GM18498 (cell line): ENCODE results near the gene ZNF181.
"Not testable (repeated sequence)": the region's sequence is repeated elsewhere in the genome, so short reads cannot be mapped to it uniquely, and the experiment has no call there.

Source experiments
- ATAC-seq: cut with Tn5 transposase; IDR thresholded peaks from one replicate; pipeline ENCODE4 v1.9.1; 2021; ENCODE audit warnings: mild to moderate bottlenecking, moderate library complexity; ENCODE audit not compliant: unreplicated experiment

Gene ZNF181

GRCh38 chr19:34733746-34734536, at the start of gene ZNF181:
ZNF181 (plus strand) TSS chr19:34734243; CDS start chr19:34735038, 795 bp downstream.
- peak; percentile 87 for ATAC-seq

- not testable (repeated sequence) for ATAC-seq
Observed at GRCh38 chr19:34685266-34685665, 48.8 kb upstream of the ZNF181 start.

DNA sequence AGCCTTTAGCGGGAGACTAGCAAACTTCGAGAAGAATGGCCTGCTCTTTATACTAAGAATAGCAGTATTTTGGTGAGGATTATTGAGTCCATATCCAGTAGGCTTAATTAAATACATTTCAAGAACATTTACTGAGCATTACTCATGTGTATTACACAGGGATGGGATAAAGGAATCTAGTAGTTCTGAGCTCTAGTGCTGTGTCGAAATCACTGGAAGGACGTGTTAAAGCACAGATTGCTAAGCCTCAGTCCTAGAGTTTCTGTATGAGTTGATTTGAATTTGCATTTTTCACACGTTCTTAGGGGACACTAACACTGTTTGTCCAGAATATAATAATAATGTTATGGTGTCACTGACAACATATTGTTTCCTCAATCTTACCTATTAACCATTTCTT, 47.6 kb upstream of the ZNF181 start:
- ATAC-seq: no peak

GRCh38 chr19:34687348-34687747, 46.7 kb upstream of the ZNF181 start:
- no peak for ATAC-seq

DNA sequence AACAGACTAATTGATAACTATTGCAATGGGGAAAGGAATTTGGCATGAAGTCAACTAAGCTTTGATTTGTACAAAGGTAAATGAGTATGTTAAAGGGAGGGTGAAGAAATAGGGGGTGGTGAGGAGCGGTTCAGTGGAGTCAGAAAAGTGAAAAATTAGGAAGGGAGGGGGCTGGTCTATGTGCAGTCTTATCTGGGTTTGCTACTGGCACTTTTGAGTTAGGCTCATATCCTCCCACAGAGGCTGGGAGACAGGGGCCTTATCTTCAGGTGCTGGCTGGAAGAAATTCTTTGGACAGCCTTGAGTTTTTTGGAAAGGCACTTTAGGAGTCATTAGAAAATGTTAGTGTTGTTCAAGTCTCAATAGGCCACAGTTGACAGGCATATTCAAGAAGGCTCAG, 45.5 kb upstream of the ZNF181 start:
- no peak for ATAC-seq

GRCh38 chr19:34690372-34690771, 43.7 kb upstream of the ZNF181 start:
- no peak for ATAC-seq

DNA sequence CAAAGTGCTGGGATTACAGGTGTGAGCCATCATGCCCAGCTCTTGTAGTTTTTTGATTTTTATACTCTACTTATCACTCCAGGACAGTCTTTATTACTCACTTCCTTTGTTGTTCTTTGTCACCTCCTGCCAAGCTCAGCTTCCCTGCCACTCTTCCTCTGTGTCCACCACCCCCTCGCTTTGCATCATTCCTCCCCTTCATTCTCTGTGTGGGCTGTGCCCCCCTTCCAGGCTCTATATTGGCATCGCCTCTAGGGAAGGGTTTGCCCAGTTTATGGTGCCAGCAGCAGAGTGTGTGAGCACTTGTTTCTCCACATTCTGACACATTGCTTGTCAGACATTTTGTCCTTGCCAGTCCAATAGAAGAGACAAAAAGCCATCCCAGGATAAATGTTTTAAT, 41.5 kb upstream of the ZNF181 start:
- no peak for ATAC-seq

- no peak for ATAC-seq
Observed at GRCh38 chr19:34707661-34708060, 26.4 kb upstream of the ZNF181 start.

GRCh38 chr19:34711890-34712289, 22.2 kb upstream of the ZNF181 start:
- ATAC-seq: no peak

DNA sequence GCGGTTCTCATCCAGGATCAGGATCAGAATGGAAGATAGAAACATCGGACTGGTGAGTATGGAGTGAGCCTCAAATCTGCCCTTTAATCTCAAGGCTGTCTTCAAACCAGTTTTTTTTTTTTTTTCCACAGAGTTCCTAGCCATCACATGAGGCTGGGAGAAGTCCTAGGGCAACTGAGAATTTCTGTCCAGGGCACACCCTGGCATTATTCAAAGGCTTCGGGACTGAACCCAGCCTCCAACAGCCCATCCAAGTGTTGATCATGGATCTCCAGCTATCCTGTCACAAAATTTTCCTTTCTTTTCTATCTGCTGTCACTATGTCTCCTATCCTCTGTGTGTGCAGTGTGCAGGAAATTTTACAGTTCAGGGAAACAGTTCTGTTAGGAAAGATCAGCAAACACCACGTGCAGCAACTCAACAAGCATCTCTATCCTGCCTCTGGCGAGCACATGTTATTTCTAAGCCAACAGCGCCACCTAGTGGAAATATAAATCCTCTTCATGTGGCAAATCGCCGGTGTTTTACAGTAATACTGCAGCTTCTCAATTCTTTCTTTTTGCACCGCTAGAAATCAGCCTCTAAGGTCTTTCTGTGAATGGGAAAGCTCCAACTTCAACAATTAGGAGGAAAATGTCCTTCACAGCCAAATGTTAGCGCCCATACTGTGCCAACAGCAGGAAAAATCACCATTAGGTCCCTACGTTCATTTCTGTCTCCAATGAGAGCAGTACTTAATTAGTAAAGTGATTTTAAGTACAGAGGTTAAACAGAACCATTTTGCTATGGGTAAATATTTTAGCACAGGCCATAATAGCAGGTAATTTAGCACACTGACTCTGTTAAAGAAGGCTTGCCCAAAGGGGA, 21.4 kb upstream of the ZNF181 start:
- no peak for ATAC-seq

DNA sequence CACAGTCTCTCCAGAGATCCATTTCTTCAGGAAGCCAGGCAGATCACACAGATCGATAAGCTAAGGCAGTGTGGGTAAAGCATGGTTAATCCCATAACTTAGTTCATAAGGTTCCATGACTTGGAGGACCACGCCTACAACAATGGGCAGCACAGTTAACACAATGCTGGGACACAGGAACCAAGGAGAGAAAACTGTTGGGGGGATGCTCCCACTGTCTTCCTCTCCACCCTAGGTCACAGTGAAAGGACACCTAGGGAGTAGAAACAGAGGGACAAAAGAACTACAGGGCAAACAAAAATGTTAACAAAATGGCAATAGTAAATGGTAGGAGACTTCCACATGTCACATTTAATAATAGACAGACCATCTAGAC, 20.8 kb upstream of the ZNF181 start:
- no peak for ATAC-seq

GRCh38 chr19:34715357-34715756, 18.7 kb upstream of the ZNF181 start:
- no peak for ATAC-seq

DNA sequence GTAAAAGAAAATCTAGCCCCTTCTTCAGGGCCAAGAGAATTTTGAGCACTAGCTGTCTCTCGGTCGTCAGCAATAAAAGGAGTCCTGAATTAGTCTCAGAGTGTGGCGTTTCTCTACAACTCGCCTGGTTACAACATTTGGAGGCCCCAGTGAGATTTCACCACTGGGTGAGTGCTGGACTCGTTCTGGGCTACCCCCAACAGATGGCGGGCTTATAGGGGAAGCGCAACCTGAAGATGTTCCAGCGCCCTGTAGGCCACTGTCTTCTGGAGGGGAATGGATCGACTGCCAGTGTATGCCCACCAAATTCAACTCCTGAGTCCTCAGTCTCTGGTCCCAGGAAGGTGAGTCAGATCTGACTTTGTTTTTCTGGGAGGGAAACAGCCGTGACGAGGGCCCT, 11.7 kb upstream of the ZNF181 start:
- no peak for ATAC-seq

DNA sequence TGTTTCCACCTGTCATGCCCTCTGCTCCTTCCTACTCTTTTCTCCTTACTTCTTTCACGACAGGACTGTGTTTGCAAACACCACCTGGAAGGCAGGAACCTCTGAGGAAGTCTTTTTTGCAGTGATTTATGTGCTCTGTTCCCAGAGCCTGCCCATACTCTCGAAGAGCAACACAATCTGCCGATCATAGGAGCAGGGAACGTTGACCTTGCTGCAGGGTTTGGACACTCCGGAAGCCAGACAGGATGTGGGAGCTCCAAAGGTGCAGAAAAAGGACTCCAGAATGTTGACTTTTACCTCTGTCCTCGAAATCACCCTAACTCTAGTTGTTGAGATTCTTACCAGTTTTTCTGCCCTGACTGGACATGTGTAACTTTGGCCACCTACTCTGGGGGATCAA, 8.6 kb upstream of the ZNF181 start:
- no peak for ATAC-seq

DNA sequence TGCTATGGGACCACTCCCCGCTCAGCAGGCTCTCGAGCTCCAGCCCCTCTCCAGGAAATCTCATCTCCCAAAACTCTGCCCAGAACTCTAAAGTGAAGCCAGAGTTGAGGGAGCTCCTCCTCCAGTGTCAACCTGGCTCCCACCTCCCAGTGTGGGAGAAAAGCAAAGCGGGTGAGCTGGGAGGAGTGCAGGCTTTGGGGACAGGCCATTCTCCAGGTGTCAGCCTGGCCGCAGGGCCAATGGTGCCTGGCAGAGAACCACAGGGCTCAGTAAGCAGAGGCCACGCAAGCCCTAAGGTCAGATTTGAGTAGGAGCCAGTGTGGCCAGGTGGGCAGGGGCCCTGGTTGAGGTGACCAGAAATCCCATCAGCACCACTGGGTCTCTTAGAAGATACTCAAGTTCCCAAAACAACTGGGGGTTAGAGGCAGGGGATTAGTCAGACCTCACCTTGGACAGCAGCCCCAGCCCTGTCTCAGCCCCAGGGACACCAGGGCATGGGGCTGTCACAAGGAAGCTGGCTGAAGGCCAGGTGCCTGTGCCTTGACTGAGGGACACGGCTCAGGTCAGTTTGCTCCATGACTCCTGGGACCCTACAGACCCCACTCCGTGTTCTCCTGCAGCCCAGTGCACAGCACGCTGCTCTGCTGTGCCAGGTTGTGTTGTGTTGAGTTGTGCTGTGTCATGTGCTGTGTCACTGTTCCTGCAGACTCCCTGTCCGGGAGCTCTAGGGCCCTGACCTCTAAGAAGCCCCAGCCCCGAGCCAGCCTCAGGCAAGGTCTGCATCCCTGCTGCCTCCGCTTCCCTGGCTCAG, 2.8 kb upstream of the ZNF181 start:
- ATAC-seq: no peak

DNA sequence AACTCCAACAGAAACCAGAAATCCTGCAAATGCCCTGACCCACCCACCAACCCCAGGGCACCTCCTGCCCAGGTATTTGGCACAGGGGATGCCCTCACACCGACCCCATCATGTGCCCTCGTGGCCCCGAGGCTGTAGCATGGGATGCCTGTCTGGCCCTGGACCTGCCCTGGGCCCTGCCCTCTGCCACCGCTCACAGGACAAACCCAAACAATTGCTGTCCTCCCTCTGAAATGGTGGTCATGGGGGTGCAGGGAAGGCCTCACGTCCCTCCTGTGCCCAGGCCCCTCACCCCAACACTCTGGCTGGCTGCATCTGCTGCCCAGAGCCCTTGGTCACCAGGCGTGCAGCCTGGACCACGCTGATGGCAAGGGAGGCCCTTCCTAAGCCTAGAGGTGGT, 2.1 kb upstream of the ZNF181 start:
- ATAC-seq: no peak

- no peak for ATAC-seq
Observed at GRCh38 chr19:34732612-34733211, 1.3 kb upstream of the ZNF181 start.

DNA sequence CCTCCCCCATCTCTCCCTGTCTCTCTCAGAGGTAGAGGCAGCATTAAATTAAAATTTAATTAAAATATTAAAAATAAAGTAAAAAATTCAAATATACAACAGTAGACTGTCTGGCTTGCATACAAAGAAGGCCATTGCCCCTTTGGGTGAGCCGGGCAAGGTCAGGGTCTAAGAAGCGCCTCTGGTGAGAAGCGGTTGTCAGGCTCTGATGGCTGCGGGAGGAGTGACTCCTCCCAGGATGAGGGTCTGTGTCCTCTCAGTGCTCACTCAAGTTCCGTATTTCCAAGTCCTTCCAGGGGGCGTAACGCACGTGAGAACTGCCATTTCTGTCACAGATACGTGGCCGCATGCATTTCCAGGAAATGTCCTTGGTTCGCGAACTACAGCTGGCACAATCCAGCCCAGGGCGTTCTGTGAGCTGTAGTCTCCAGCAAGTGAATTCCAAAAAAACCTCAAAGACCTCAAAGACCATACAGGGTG, 737 bp upstream of the ZNF181 start:
- ATAC-seq: peak; percentile 22

- ATAC-seq: no peak
Observed at GRCh38 chr19:34734537-34735103, 577 bp downstream of the ZNF181 start.

DNA sequence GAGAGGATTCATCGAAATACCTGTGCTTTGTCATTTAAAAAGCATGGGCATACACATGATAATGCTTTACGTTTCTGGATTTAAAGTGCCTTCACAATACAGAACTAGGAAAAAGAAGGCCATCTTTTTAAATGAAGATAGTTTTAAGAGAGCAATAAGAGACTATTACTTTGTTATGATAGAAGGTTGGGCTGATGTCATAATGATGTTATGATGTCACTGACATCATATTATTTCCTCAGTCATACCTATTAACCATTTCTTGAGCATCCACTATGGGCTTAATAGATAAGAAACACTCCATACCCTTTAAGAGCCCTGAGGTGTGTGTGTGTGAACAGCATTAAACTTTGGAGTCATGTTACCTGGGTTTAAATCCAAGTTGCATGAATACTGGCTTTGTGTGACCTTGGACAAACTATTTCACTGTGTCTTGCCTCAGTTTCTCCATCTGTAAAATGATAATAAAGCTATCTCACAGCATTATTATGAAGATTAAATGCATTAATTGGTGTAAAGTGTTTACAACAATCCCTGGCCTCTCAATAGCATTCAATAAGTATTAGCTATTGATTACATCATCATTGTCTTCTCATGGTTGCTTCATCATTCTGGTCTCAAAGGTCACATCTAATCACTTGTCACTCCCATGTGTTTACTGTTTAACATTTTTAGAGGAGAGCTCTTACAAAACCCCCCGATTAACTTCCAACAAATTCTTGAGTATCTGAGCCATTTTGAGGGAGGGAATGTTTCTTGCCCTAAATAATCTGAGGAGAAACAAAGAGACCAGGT, 11.1 kb downstream of the ZNF181 start:
- no peak for ATAC-seq
